Neural progenitor cell (in vitro differentiated cells): ENCODE measurements around the gene MICAL2. TPM values are rescaled to one million over a fixed set of nuclear protein-coding genes. Genes with fewer than 3 reads are reported as not detected.

Experiments used
- DNase-seq: peaks from one replicate; pipeline ENCODE4 v3.0.0-alpha.2; 2016; ENCODE audit warnings: low spot score
- H2AFZ ChIP-seq: fragments of 200-600 bp; sonication (generic); replicated peaks from 2 replicates; pipeline ENCODE4 v1.6.1; 2016; ENCODE audit warnings: antibody characterized with exemption
- H3F3A ChIP-seq: fragments of 200-600 bp; sonication (generic); 2 replicates; pipeline ENCODE4 v1.6.1; 2016; ENCODE audit warnings: antibody characterized with exemption, low read depth
- H3K27ac ChIP-seq: fragments of 200-600 bp; sonication (generic); 2 replicates; pipeline ENCODE4 v1.5.1; 2016; ENCODE audit warnings: mild to moderate bottlenecking
- H3K27me3 ChIP-seq: fragments of 200-600 bp; sonication (generic); 2 replicates; pipeline ENCODE4 v1.6.1; 2016; ENCODE audit warnings: mild to moderate bottlenecking, moderate library complexity
- H3K36me3 ChIP-seq: fragments of 200-600 bp; sonication (generic); 2 replicates; pipeline ENCODE4 v1.5.1; 2016
- H3K4me1 ChIP-seq: fragments of 200-600 bp; sonication (generic); 2 replicates; pipeline ENCODE4 v1.6.1; 2016; ENCODE audit warnings: mixed run types
- H3K4me2 ChIP-seq: fragments of 200-600 bp; sonication (generic); 2 replicates; pipeline ENCODE4 v1.6.1; 2016
- H3K4me3 ChIP-seq: fragments of 200-600 bp; sonication (generic); 2 replicates; pipeline ENCODE4 v1.5.1; 2016
- H3K79me2 ChIP-seq: fragments of 200-600 bp; sonication (generic); 2 replicates; pipeline ENCODE4 v1.6.1; 2016; ENCODE audit warnings: low read depth
- H3K9ac ChIP-seq: fragments of 200-600 bp; sonication (generic); 2 replicates; pipeline ENCODE4 v1.6.1; 2016
- H3K9me3 ChIP-seq: fragments of 200-600 bp; sonication (generic); 2 replicates; pipeline ENCODE4 v1.5.1; 2016; ENCODE audit warnings: low read depth
- H4K20me1 ChIP-seq: fragments of 200-600 bp; sonication (generic); 2 replicates; pipeline ENCODE4 v1.6.1; 2016; ENCODE audit warnings: low read depth
- H3K27ac Mint-ChIP-seq: 3 replicates; pipeline ENCODE4 v1.8.0; 2021; ENCODE audit warnings: mixed read lengths
- H3K27me3 Mint-ChIP-seq: 2 replicates; pipeline ENCODE4 v1.8.0; 2022; ENCODE audit warnings: low read depth, mild to moderate bottlenecking, inconsistent platforms, moderate library complexity, mixed read lengths; ENCODE audit not compliant: insufficient read depth
- H3K36me3 Mint-ChIP-seq: 3 replicates; pipeline ENCODE4 v1.8.0; 2021; ENCODE audit warnings: mixed read lengths
- H3K4me1 Mint-ChIP-seq: 3 replicates; pipeline ENCODE4 v1.8.0; 2021; ENCODE audit warnings: mixed read lengths
- H3K4me3 Mint-ChIP-seq: 3 replicates; pipeline ENCODE4 v1.8.0; 2021; ENCODE audit warnings: mild to moderate bottlenecking, moderate library complexity, mixed read lengths
- H3K9me3 Mint-ChIP-seq: 3 replicates; pipeline ENCODE4 v1.8.0; 2020; ENCODE audit warnings: mixed read lengths
- EZH2 ChIP-seq: fragments of 200-600 bp; sonication (generic); IDR thresholded peaks from 2 replicates; pipeline ENCODE4 v1.6.1; 2017; ENCODE audit warnings: antibody characterized with exemption, mild to moderate bottlenecking, moderate library complexity
- EZH2phosphoT487 ChIP-seq: fragments of 200-600 bp; sonication (generic); IDR thresholded peaks from 2 replicates; pipeline ENCODE4 v1.6.1; 2017; ENCODE audit warnings: antibody characterized with exemption
- total RNA-seq: library from RNA; depleted of rRNA; stranded (reverse); fragments of >200 nt; gene quantifications from 2 replicates; pipeline ENCODE4 v1.2.3, GENCODE V29; 2015; ENCODE audit warnings: low replicate concordance
- TF ChIP-seq, protein P1 (sequence below): fragments of 200-600 bp; sonication (generic); IDR thresholded peaks from 2 replicates; pipeline ENCODE4 v1.5.1; 2017; ENCODE audit warnings: antibody characterized with exemption, mild to moderate bottlenecking

Gene MICAL2
- total RNA-seq, 1 donor from 2014 or later = 0.60 TPM

DNA sequence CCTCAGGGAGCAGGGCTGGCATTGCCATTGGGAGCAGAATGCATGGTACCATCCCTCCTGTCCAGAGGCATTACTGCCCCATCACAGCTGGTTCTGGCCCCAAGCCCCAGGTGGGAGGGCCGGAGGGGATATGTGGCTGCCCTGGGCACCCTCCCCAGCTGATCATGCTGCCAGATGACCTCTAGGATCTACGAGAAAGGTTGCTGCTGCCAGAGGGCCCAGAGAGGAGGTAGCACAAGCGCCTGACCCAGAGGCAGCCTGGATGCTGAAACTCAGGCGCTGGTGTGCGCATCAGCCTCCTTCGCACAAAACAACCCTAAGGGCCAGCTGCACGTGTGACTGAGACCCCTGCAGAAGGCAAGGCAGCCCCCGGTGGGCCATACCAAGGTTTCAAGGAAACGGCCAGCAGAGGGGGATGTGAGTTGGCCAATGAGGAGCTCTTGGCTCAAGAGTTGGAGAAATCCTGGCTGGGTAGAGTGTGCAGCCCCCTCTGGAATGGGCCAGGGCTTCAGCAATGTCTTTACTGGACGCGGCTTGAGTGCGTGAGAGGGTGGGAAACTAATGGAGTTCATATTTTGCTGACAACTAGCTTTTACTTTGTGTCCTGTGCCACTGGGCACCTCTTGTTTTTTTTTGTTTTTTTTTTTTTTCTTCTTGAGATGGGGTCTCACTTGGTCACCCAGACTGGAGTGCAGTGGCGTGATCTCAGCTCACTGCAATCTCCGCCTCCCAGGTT, 178.7 kb downstream of the MICAL2 start:
- no peak overlapping the region for H3K9ac ChIP-seq

DNA sequence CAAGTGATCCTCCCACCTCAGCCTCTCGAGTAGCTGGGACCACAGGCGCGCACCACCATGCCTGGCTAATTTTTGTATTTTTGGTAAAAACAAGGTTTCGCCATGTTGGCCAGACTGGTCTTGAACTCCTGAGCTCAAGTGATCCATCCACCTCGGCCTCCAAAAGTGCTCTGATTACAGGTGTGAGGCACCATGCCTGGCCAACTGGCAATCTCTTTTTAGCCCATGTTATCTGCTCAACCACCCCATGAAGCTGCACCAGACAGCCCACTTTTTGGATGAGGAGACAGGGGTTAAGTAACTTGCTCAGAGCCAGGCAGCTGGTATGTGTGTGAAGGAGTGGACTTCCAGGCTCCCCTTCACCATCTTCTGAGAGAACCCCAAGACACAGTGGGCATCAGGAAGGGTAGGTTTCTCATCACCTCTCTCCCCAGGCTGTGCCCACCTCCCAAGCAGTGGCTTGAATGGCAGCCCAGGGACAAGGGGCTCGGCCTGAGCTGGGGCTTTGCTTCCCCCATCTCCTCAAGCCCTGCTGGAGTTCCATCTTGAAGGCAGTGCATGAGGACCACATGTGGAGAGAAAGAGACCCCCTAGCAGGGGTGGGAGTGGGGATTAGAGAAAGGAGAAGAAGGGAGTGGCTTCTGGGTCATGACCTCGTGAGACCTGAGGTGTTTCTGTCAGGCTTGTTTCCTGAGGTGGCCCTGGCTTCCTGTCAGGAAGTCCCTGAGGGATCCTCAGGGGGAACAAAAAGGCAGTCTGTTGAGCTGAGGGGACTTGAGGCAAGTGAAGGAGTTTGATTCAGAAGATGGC, 179.5 kb downstream of the MICAL2 start:
- no peak for TF ChIP-seq EZH2
- TF ChIP-seq, protein P1, sequence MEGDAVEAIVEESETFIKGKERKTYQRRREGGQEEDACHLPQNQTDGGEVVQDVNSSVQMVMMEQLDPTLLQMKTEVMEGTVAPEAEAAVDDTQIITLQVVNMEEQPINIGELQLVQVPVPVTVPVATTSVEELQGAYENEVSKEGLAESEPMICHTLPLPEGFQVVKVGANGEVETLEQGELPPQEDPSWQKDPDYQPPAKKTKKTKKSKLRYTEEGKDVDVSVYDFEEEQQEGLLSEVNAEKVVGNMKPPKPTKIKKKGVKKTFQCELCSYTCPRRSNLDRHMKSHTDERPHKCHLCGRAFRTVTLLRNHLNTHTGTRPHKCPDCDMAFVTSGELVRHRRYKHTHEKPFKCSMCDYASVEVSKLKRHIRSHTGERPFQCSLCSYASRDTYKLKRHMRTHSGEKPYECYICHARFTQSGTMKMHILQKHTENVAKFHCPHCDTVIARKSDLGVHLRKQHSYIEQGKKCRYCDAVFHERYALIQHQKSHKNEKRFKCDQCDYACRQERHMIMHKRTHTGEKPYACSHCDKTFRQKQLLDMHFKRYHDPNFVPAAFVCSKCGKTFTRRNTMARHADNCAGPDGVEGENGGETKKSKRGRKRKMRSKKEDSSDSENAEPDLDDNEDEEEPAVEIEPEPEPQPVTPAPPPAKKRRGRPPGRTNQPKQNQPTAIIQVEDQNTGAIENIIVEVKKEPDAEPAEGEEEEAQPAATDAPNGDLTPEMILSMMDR = no peak
- no peak for TF ChIP-seq EZH2phosphoT487
- H3K79me2 ChIP-seq = no peaks in the 10 kb centered on the region
- H3K9me3 ChIP-seq = no peaks in the 10 kb centered on the region
- H3K9ac ChIP-seq = no peak overlapping the region
- Mint-ChIP-seq H3K4me3 (no peak overlapping the region), H3K9me3 (peaks cover 3% of the 10 kb centered on the region), H3K4me1 (peaks cover 17% of the 10 kb centered on the region), H3K27ac (no peak overlapping the region), H3K27me3 (peaks cover 5% of the 10 kb centered on the region), H3K36me3 (no peaks in the 10 kb centered on the region)
- no peak for DNase-seq
- no peaks in the 10 kb centered on the region for H3K27me3 ChIP-seq
- H3K4me3 ChIP-seq = no peak overlapping the region
- no peak overlapping the region for H2AFZ ChIP-seq
- no peaks in the 10 kb centered on the region for H3K4me1 ChIP-seq
- H3K4me2 ChIP-seq = no peak overlapping the region
- H3F3A ChIP-seq = no peaks in the 10 kb centered on the region
- no peak overlapping the region for H3K27ac ChIP-seq
- no peaks in the 10 kb centered on the region for H4K20me1 ChIP-seq
- H3K36me3 ChIP-seq = no peaks in the 10 kb centered on the region

More for the DNA sequence above, 178.7 kb downstream of the MICAL2 start:
- Histone ChIP-seq H3K79me2 (no peaks in the 10 kb centered on the region), H3K27ac (no peak overlapping the region), H2AFZ (peak overlapping the region; percentile 80), H3K27me3 (no peaks in the 10 kb centered on the region), H3K36me3 (no peaks in the 10 kb centered on the region), H3K4me2 (no peak overlapping the region), H3K4me1 (no peaks in the 10 kb centered on the region), H3K9me3 (no peaks in the 10 kb centered on the region), H3F3A (no peaks in the 10 kb centered on the region), H3K4me3 (no peak overlapping the region), H4K20me1 (no peaks in the 10 kb centered on the region)
- no peaks in the 10 kb centered on the region for H3K36me3 Mint-ChIP-seq
- no peak overlapping the region for H3K27ac Mint-ChIP-seq
- peaks cover 3% of the 10 kb centered on the region for H3K9me3 Mint-ChIP-seq
- H3K4me1 Mint-ChIP-seq = peaks cover 17% of the 10 kb centered on the region
- TF ChIP-seq EZH2phosphoT487 = no peak
- no peak overlapping the region for H3K4me3 Mint-ChIP-seq
- H3K27me3 Mint-ChIP-seq = peaks cover 5% of the 10 kb centered on the region
- DNase-seq = no peak

DNA sequence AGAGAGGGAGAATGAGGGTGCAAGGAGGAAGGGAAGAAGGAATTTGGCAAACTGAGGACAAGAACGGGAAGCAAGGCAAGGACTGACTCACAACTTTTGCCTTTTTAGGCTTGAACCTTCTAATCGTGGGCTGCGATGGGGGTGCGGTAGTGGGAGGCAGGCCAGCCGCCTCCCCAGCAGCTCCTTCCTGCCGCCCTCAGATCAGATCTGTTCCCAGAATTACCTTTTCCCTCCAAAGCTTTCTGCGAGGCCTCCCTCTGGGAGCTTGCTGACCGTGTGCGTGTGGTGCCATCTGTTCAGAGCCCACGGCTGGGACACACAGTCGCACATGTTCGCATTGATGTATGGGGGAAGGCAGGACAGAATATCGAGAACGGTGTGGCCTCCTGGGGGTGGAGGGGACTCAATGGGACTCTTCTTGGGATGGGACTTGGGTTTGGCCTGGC, 180.1 kb downstream of the MICAL2 start:
- TF ChIP-seq, protein P1 = no peak
- no peak for TF ChIP-seq EZH2
- no peak for TF ChIP-seq EZH2phosphoT487
- Mint-ChIP-seq H3K36me3 (no peaks in the 10 kb centered on the region), H3K4me1 (peaks cover 17% of the 10 kb centered on the region), H3K27ac (peak overlapping the region; percentile 51), H3K4me3 (no peak overlapping the region), H3K9me3 (peaks cover 3% of the 10 kb centered on the region), H3K27me3 (peaks cover 5% of the 10 kb centered on the region)
- Histone ChIP-seq H3K9me3 (no peaks in the 10 kb centered on the region), H4K20me1 (no peaks in the 10 kb centered on the region), H3K9ac (no peak overlapping the region), H3K36me3 (no peaks in the 10 kb centered on the region), H3K27ac (no peak overlapping the region), H3K79me2 (no peaks in the 10 kb centered on the region), H3F3A (no peaks in the 10 kb centered on the region), H2AFZ (no peak overlapping the region), H3K4me2 (no peak overlapping the region), H3K4me1 (no peaks in the 10 kb centered on the region), H3K4me3 (no peak overlapping the region), H3K27me3 (no peaks in the 10 kb centered on the region)
- no peak for DNase-seq
